NCI-H2227 treated with DMSO at 0.1 percent for 48 hours (cell line): ENCODE data around the gene TTC39A.

Experiments
- DNase-seq: peaks from one replicate; lab custom pipeline; 2025; lab: John Stamatoyannopoulos, UW

The TTC39A gene

DNA sequence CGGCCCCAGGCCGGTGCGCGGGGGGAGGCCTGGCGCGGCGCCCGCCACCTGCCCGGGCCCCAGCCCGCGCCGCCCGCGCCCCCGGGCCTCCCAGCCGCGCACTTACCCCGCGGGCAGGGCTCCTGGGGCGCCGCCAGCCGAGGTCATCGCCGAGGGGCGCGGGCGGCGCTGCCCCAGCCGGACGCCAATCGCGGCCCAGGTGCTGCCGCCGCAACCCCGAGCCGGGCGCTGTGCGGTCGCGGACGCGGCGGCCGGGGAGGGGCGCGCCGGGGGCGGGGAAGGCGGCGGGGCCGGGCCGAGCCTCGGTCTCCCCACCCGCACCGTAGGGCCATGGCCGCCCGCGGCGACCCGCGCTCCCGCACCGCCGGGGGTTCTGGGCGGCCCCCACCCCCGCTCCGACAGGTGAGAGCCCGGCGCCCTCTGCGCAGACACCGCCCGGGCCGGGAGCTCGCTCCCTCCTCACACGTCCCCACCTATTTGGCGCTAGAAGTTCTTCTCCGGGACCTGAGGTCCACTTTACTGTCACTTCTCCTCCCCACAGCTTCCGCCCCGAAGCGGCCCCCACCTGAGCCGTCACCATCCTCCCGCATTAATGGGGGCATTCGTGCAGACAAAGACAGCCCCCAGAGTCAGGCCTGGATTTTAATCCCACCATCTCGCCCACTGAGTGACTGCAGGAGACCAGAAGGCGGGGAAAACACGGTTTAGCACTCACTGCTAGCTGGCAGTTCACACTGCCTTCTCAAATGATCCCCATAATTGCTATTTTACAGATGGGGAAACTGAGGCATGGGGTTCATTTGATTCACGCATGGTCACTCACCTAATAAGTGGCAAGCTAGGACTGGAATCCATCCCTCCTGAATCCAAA, at the start of gene TTC39A:
TTC39A (minus strand) TSS at position 232 of the 871 bp plus-strand sequence; CDS start at position 147, 85 bp downstream.
- DNase-seq = no peak

DNA sequence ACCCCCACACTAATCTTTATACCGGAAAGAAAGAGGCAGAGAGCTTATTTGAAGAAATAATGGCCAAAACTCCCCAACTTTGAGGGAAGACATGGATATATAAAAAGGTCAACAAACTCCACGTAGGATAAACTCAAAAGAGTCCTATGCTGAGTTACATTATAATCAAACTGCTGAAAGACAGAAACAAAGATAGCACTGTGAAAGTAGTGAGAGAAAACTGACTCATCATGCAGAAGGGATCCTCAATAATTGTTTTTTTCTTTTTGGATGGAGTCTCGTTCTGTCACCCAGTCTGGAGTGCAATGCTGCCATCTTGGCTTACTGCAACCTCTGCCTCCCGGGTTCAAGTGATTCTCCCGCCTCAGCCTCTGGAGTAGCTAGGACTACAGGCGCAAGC, 48.5 kb upstream of the TTC39A start:
- DNase-seq = no peak

DNA sequence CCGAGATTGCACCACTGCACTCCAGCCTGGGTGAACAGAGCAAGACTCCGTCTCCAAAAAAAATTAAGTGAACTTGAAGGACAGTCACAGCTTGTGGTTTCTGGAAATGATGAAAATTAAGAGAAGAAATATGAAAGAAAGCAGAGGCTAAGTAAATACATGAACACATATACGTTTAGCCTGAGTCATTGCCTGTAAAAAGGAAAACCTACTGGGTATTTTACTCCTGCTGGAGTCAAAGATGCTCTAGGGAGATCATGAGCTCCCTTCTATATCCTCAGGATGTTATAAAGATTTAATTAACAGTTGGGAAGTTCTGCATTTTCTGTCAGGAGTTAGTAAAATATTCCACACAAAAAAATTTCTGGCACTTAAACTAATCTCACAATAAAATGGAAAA, 43.5 kb upstream of the TTC39A start:
- no peak for DNase-seq

DNA sequence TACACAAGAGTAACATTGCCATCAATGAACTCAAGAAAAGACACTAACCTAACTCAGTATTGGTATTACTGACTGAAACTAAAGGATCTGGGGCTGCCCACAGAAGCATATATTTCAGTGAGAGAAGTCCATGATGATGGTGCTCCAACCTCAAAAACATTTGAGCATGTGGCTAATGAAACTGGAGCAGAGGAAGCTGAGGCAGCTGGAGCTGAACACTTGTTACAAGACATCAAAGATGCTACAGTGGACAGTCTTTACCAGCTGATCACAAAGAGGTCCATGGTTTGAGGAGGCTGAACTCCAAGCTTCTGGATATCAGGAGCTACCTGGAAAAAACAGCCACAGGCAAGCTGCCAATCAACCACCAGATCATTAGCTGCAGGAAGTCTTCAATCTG, 42.2 kb upstream of the TTC39A start:
- DNase-seq = no peak

DNA sequence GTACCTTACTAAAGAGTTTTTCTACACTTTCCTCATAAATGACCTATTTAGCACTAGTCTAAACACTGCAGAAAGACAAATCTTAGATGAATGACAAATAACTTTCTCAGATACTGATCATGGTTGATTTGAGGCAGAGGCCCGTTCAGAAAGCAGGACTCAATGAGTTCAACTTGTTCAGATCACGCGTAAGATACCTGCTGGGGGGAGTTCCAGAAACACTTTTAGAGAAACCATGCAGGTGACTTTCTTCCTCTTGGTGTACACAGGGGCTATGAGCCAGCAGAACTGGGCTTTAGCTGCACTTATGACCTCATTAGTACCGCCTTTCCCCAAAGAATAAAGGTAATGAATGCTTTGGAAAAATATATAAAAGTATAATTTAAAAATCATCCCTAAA, 38.8 kb upstream of the TTC39A start:
- no peak for DNase-seq

DNA sequence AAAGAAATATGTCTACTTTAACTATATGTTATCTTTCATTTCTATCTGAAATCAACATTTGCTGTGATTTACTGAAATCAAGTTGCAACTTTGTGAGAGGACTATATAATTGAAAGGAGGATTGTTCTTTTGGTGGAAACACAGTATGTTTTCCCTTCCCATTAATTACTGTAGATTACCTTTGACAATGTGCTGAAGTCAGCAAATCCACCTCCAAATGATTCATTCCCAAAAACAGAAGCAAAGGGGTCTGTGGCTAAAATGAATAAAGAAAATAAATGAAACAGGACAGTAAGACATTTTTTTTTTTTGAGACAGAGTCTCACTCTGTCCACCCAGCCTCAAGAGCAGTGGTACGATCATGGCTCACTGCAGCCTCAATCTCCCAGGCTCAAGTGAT, 35.4 kb upstream of the TTC39A start:
- DNase-seq = no peak

DNA sequence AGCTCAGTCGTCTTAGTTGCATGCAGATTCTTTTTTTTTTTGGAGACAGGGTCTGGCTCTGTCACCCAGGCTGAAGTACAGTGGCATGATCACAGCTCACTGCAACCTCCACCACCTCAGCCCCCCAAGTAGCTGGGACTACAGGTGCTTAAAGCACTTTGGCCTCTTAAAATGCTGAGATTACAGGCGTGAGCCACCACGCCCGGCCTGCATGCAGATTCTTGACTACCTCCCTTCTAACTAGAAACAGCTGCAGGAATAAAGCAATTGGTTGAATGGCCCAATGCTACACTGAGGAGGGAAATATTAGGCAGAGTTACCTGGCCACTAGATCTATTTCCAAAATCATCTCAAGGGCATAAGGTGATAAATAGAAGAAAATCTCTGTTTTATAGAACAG, 29.5 kb upstream of the TTC39A start:
- no peak for DNase-seq

DNA sequence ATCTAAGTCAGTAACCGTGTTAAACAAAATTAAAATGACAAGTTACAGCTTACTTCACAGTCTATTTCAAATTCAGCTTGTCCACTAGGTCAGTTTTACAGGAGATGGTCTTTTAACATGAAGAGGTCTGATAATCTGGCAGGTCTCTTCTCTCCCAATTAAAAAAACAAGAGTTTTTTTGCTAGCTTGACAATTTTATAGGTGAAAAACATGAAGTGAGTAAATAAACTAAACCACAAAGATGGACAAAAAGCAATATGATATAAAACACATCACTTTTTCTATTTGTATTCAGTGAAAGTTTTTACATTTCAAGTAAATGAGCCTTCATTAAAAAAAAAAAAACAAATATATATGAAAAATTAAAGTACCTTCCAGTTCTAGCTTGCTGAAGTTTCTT, 25.0 kb upstream of the TTC39A start:
- no peak for DNase-seq

DNA sequence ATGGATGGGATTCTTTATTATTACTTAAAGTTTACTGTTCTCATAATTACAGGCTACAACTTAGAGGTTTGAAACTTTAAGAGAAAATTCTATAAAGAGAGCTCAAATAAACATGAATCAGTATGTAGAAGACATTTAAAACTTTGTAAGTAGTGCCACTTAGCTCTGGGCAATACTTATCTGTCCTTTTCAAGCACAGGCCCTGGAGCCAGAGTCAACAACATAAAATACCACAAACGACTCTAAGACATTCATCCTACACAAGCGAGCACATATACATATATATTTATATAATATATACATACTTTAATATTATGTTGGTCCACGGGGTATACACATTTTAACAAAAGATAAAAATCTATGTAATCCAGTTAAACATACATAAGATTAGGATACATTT, 24.1 kb upstream of the TTC39A start:
- DNase-seq = no peak

DNA sequence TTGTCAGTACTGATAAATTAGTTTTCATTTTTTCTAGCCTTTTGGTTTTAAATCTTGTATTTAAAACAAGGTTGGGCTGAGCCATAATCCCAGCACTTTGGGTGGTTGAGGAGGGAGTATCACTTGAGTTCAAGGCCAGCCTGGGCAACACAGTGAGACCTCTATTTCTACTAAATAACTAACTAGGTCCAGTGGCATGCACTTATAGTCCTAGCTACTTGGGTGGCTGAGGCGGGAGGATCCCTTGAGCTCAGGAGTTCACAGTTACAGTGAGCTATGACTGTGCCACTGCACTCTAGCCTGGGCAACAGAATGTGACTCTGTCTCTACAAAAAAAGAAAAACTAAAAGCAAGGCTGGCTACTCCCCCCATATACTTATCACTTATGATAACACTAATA, 21.5 kb upstream of the TTC39A start:
- DNase-seq = no peak

DNA sequence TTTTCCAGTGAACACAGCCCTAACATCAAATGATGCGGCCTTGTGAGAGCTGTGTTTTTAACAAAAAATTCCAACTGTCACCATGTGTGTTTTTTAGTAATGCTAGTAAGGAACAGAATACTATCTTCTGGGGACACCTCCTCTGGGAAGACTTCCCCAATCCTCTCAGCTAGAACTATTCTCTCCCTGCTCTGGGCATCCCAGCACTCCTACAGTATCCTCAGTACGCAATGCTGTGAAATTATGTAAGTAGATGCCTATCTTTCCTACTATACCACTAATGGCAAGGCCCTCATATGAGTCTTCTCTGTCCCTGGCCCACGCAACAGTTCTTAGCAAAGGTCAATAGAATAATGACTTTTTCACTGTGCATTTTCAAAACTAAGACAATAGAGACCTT, 19.5 kb upstream of the TTC39A start:
- no peak for DNase-seq

DNA sequence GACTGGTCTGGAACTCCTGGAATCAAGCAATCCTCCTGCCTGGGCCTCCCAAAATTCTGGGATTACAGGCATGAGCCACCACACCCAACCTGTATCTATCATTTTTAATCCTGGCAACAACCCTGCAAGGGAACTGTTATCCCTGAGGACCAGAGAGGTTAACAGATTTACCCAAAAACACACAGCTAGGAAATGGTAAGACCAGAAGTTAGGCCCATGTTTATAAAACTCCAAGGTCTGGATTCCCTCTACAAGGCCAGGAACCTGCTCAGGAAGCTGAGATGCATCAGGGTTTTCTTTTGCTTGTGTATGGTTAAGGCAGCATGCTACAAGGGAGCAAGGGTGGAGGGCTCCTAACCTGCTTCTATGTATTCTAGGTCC, 17.8 kb upstream of the TTC39A start:
- DNase-seq = no peak

DNA sequence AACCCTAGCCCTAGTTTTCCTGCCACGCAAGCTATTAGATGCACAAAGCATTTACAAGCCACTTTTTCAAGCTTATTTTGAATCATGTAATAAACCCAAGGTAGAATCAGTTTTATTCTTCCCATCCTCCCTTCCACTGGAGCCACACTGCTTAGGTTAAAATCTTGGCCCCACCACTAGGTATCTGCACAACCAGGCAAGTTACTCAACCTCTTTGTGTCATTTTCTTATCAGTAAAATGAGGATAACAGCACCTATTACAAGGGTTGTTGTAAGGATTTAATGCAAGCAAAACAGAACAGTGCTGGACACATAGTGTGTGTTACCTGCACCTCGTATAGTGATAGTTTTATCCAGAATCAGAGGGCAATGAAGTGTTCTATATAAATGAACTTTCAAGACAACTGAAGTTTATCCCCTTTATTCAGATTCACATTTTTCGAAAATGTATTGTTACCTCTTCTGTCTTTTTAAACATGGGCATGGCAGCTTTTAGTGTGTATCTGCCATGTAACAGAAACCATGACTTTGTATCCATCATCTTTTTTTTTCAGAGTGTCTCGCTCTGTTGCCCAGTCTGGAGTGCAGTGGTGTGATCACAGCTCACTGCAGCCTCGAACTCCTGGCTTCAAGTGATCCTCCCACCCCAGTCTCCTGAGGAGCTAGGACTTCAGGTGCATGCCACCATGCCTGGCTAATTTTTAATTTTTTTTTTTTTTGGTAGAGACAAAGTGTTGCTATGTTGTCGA, 17.2 kb upstream of the TTC39A start:
- DNase-seq = no peak

DNA sequence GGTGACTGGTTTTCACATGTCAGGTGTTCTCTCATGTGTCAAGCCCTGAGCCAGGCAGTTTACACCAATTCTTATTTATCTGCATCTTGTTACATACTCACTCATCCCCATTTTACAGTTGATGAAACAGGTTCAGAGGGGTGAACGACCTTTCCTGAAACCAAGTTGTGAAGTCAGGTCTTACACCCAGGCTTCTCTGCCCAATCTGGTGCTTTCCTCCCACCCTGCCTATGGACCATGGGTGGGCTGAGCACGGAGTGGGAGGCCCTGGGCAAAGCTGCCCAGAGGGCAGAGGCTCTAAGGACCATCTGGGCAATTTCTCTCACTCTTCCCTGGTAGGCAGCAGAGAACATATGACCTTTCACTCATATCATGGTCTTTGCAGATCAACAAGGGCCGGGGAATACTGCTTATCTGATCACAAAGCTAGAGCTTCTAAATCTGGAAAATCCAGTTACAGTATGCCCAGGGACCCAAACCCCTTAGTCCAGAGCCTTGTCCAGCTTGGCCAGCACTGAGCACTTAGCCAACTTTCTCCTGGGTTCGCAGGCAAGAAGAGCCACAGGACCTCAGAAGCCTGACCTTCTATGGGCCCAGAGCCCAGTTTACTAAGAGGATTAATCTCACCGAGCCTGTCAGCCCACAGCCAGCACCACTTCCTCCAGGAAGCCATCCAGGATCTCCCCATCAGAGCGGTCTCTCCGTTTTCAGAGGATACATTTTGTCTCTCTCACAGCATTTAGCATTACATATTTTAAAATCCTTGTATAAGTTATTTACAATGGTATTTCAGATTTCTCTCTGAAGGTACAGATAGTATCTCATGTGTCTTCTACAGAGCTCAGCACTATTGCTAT, 16.0 kb upstream of the TTC39A start:
- DNase-seq = no peak

DNA sequence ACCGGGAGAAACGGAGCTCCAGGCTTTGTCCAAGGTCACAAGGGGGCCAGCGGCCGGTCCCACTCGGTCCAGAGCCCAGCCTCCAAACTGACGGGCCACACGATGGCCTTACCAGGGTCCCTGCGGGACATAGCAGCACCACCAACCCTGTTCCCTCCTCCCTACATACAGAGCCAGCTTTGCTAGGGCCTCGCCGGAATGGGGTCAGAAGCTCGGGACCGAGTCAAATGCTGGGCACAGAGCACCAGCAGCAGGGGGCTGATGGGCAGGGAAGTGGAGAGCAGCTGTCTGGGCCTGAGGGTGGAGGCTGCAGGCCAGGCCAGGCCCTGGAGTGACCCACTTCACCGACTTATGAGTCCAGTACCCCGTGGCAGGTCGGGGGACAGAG, 14.9 kb upstream of the TTC39A start:
- DNase-seq = no peak

DNA sequence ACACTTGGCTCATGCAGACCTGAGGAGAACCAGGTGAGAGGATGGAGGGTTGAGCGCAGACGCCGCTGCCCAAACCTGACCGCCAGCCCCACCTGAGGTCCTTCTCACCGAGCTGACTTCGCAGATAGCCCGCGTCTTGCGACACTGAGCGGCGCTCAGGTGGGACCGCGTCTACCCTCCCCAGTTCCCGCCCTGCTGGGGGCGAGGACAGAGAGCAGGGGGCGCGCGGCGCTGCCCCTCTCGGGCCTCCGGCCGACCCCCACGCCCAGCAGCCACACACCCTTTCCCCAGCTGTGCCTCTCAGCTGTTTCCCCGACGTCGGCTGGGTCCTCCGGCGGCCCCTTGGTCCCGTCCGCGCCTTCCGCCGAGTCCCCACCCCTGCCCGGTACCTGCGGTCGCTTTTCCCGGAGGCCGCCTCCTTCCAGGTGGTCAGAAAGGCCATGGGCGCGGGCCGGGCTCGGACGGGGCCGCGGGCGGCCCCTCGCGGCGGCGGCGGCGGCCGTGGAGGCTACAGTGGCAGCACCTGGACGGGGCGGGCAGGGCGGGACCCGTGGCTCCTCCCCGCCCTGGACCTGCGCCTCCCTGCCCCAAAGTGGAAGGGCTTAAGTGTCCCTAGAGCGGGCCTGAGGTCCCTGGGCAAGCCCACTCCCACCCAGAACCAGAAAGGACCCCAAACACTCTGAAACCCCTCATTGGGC, 14.4 kb upstream of the TTC39A start:
- DNase-seq = no peak

DNA sequence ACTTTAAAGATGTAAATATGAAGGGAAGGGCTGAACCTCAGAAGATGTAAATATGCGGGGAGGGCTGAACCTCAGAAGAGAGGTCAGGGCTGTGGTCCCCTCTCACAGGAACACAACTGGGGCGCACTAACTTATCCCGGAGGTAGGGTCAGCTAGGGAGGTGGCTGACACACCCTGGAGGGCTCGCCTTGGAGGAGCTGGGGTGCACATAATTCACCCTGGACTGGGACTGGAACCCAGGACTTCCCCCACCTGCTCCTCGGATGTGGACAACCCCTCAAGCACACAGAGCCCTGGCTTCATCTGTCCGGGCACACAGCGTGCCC, 13.9 kb upstream of the TTC39A start:
- DNase-seq = no peak

DNA sequence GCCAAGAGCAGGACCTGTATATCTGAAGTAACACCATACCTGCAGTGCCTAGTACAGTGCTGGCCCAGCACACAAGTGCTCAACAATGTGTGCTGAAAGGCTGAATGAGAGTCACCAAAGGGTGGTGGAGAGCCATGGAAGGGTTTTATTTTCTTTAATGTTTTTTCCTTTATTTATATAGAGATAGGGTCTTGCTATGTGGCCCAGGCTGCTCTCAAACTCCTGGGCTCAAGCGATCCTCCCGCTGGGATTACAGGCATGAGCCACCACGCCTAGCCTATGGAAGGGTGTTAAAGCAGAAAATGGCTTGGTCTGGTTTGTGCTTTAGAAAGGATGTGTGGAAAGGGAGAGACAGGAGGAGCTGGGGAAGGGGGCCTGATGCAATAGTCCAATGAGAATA, 13.3 kb upstream of the TTC39A start:
- no peak for DNase-seq

DNA sequence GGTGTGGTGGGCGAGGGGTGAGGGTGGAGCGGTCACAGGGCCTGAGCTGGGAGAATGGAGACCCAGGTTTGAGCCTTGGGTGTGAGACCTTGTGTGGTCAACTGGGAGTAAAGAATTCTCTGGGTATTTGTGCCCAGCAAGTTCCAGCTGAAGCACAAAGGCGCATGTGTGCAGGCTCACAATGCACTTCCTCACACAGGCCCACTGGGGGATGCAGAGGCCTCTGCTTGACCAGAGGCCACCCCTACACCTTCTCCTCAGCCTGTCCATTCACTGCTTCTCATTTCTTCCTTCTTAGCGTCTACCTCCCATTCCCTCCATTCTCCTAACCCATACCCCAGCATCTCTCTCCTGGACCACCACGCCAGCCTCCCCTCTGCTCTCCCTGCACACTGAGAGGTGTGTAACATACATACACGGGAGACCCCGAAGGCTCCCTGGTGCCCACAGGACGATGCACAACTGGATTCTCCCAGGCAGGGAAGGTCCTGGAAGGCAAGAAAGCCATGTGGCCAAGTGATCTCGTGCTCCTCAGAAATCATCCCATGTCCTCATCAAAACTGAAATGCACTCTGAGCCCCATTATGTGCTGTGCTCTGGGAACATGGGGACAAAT, 12.3 kb upstream of the TTC39A start:
- no peak for DNase-seq

DNA sequence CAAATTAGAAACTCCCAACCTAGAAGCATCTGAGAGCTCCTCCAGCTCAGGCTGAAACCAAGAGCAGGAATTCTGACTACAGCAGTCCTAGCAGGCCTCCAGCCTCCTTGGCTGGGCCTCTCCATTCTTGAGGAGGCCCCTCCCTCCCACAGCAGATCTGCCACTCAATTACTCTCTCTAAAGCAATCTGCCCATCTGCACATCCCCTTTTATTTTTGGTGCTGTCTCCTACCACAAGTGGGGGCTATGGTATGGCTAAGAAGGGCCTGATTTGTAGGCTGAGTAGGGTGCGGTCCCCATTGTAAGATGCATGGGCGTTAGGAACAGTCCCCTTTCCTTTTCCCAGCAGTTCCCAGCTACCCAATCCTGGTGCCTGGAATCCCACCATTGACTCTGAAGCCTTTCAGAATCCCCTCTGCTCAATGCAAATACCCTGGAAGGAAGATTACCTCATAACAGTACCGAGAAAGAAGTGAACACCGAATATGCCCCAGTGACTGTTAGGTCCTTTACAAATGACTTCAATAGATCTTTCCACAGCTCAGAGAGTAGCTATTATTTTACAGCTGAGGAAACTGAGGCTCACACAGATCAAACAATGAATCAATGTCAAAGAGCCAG, 11.6 kb upstream of the TTC39A start:
- DNase-seq = no peak

DNA sequence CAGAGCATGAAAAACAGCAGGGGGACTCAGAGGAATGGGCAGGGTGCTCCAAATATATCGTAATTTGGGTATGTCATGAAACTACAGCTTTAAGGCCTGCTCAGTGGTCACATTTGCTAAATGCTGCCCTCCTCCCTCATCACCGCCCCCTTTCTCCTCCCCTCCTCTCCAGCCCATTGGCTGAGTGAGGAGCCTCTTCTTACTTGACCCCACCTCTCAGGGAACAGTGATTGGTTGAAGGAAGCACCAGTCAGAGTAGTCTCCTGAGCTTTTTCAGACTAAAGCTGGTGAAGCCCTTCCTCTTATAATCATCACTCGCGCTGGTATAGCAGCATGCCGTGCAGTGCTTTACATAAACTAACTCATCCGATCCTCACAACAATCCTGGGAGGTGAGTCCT, 10.0 kb upstream of the TTC39A start:
- no peak for DNase-seq
